Caco-2 (cell line): Measurements from ENCODE around the gene LRRC23. TPM values are rescaled to one million over a fixed set of nuclear protein-coding genes. Genes with fewer than 3 reads are reported as not detected.

Experiments used
- BruUV-seq: library from RNA; stranded (reverse); fragments of 400-500 nt; replicated peaks from 2 replicates; lab custom pipeline; 2021; lab: Mats Ljungman, UMichigan
- CTCF ChIA-PET: fragments of 300-600 bp; sonication (Branson Sonifier 250); formaldehyde crosslinking; loops from one replicate; lab custom pipeline; 2022; ENCODE audit warnings: antibody characterized with exemption; lab: Charles Lee
- POLR2A ChIA-PET: fragments of 300-600 bp; sonication (Branson Sonifier 250); formaldehyde crosslinking; loops from one replicate; lab custom pipeline; 2022; ENCODE audit warnings: antibody characterized with exemption; lab: Charles Lee
- DNase-seq, 2 experiments: peaks; one replicate each; pipeline versions ENCODE4 v3.0.0 to v3.0.0-alpha.2; 2020 to 2022
- H3K27me3 ChIP-seq: replicated peaks from 2 replicates; pipeline ENCODE4 v1.6.0; 2011; ENCODE audit warnings: low read length; ENCODE audit not compliant: control insufficient read depth, insufficient read depth
- H3K36me3 ChIP-seq: 2 replicates; pipeline ENCODE4 v1.5.1; 2011; ENCODE audit warnings: low read length; ENCODE audit not compliant: control insufficient read depth, insufficient read depth
- H3K4me1 ChIP-seq: fragments of 250-450 bp; sonication (Bioruptor Pico); 2 replicates; pipeline ENCODE4 v1.5.1; 2020; ENCODE audit warnings: mild to moderate bottlenecking
- H3K4me3 ChIP-seq: 2 replicates; pipeline ENCODE4 v1.5.1; 2011; ENCODE audit warnings: low read depth, mild to moderate bottlenecking, control low read depth, low read length
- H3K9me3 ChIP-seq: fragments of 250-450 bp; sonication (Bioruptor Pico); 2 replicates; pipeline ENCODE4 v1.5.1; 2020; ENCODE audit warnings: mild to moderate bottlenecking, moderate library complexity
- H3K27ac Mint-ChIP-seq: one replicate; pipeline ENCODE4 v1.8.0; 2022; ENCODE audit warnings: mixed read lengths; ENCODE audit not compliant: unreplicated experiment
- H3K27me3 Mint-ChIP-seq: one replicate; pipeline ENCODE4 v1.8.0; 2022; ENCODE audit warnings: mixed read lengths; ENCODE audit not compliant: insufficient read depth, unreplicated experiment
- H3K36me3 Mint-ChIP-seq: one replicate; pipeline ENCODE4 v1.8.0; 2022; ENCODE audit warnings: mild to moderate bottlenecking, mixed read lengths; ENCODE audit not compliant: insufficient read depth, unreplicated experiment
- H3K4me1 Mint-ChIP-seq: one replicate; pipeline ENCODE4 v1.8.0; 2022; ENCODE audit warnings: low read depth, mixed read lengths; ENCODE audit not compliant: unreplicated experiment
- H3K4me3 Mint-ChIP-seq: one replicate; pipeline ENCODE4 v1.8.0; 2022; ENCODE audit warnings: mild to moderate bottlenecking, moderate library complexity, mixed read lengths; ENCODE audit not compliant: unreplicated experiment
- H3K9me3 Mint-ChIP-seq: one replicate; pipeline ENCODE4 v1.8.0; 2022; ENCODE audit warnings: mixed read lengths; ENCODE audit not compliant: unreplicated experiment
- intact Hi-C: fragments of 100-400 bp; cut with micrococcal nuclease; formaldehyde crosslinking; loops from one replicate; pipeline ENCODE4 v1.10.0; 2022; ENCODE audit not compliant: unreplicated experiment
- total RNA-seq: library from RNA; stranded (reverse); gene quantifications from 2 replicates; pipeline ENCODE4 v1.2.3, GENCODE V29; 2022
- TF ChIP-seq, protein P1 (sequence below), 2 experiments: fragments of 200-600 bp in 1 of 2; IDR thresholded peaks; 1 replicate in 1 of 2; 2 replicates in 1 of 2; pipeline versions ENCODE4 v1.5.1 to v1.8.0; 2011 to 2022; ENCODE audit warnings: antibody characterized with exemption in 1 of 2, control low read depth in 1 of 2, inconsistent platforms in 1 of 2, low read depth in 1 of 2, low read length in 1 of 2, mild to moderate bottlenecking in 1 of 2, moderate library complexity in 1 of 2; ENCODE audit not compliant: insufficient read depth in 1 of 2, severe bottlenecking in 1 of 2, unreplicated experiment in 1 of 2

The LRRC23 gene
- total RNA-seq, 1 experiment from 2014 or later = 8.6 TPM

DNA sequence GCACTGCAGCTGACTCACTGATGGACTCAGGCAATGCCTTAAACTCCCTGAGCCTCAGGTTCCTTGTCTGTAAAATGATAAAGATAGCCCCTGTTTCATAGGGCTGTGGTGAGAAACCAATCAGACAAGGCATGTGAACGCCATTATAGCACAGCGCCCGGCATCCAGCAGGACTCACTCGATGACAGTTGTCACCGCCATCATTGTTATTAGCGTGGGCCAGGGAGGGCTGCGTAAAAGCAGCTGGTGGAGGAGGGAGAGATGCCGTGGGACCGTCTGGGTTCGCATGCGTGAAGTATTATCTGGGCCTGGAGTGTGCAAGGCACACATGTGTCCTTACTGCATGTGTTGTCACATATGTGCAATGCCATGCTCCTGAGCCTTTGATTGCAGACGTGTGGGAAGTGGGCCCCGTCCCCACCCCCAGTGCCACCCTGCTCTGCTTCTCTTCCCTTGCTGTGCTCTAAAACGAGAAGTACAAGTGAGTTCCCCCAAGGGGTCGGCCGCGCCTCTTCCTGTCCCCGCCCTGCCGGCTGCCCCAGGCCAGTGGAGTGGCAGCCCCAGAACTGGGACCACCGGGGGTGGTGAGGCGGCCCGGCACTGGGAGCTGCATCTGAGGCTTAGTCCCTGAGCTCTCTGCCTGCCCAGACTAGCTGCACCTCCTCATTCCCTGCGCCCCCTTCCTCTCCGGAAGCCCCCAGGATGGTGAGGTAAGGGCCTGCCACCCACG is 46.4 kb downstream of the LRRC23 start, which contains the start of gene PTPN6:
TSS of gene PTPN6 (plus strand) at position 546 of the 730 bp plus-strand sequence. CDS start at position 703, 157 bp downstream.
- Histone ChIP-seq H3K4me1 (no peaks in the 10 kb centered on the region), H3K36me3 (no peaks in the 10 kb centered on the region), H3K27me3 (no peaks in the 10 kb centered on the region), H3K9me3 (no peaks in the 10 kb centered on the region), H3K4me3 (no peak within 1 kb of the TSS)
- Mint-ChIP-seq H3K27ac (no peak within 1 kb of the TSS), H3K36me3 (peaks cover 14% of the 10 kb centered on the region), H3K4me3 (no peak within 1 kb of the TSS), H3K4me1 (peaks cover 17% of the 10 kb centered on the region), H3K9me3 (no peaks in the 10 kb centered on the region), H3K27me3 (no peaks in the 10 kb centered on the region)
- TF ChIP-seq, protein P1, sequence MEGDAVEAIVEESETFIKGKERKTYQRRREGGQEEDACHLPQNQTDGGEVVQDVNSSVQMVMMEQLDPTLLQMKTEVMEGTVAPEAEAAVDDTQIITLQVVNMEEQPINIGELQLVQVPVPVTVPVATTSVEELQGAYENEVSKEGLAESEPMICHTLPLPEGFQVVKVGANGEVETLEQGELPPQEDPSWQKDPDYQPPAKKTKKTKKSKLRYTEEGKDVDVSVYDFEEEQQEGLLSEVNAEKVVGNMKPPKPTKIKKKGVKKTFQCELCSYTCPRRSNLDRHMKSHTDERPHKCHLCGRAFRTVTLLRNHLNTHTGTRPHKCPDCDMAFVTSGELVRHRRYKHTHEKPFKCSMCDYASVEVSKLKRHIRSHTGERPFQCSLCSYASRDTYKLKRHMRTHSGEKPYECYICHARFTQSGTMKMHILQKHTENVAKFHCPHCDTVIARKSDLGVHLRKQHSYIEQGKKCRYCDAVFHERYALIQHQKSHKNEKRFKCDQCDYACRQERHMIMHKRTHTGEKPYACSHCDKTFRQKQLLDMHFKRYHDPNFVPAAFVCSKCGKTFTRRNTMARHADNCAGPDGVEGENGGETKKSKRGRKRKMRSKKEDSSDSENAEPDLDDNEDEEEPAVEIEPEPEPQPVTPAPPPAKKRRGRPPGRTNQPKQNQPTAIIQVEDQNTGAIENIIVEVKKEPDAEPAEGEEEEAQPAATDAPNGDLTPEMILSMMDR (IDR thresholded peaks at IDR 0.05; ENCODE audit: insufficient read depth in 1 of 2, low read depth in 1 of 2, low read length in 1 of 2, severe bottlenecking in 1 of 2, unreplicated experiment in 1 of 2) = no peak
- intact Hi-C loops = no loop called here
- ChIA-PET CTCF (no interaction called here), POLR2A (no interaction called here)
- no peak for DNase-seq
- BruUV-seq = no TSS peak

DNA sequence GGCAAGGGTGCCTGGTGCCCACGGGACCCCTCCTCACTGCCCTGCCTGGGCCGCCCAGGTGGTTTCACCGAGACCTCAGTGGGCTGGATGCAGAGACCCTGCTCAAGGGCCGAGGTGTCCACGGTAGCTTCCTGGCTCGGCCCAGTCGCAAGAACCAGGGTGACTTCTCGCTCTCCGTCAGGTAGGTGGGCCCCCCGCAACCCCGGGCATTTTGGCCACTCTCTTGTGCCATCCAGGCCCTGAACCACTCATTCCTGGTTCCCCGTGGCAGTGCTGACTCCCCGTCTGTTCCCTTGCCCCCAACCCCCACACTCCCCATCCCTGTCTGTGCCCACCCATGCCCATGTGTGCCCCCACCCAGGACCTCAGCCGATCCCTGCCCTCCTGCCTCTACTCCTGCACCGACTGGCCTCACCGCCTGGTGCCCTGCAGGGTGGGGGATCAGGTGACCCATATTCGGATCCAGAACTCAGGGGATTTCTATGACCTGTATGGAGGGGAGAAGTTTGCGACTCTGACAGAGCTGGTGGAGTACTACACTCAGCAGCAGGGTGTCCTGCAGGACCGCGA is 47.0 kb downstream of the LRRC23 start:
- Mint-ChIP-seq H3K27ac (no peak overlapping the region), H3K27me3 (no peaks in the 10 kb centered on the region), H3K4me3 (no peak overlapping the region), H3K4me1 (peaks cover 14% of the 10 kb centered on the region), H3K9me3 (no peaks in the 10 kb centered on the region), H3K36me3 (peaks cover 7% of the 10 kb centered on the region)
- DNase-seq = no peak
- Histone ChIP-seq H3K4me3 (no peak overlapping the region), H3K27me3 (no peaks in the 10 kb centered on the region), H3K9me3 (no peaks in the 10 kb centered on the region), H3K36me3 (no peaks in the 10 kb centered on the region), H3K4me1 (no peaks in the 10 kb centered on the region)
- intact Hi-C loops = no loop called here
- BruUV-seq = no TSS peak
- POLR2A ChIA-PET = no interaction called here
- CTCF ChIA-PET = interaction anchor here (1.0 to 1.1 kb wide), 2 partner anchors 12 to 122 kb away, joined by 3 to 11 read pairs; no protein-coding TSS in a partner anchor
- TF ChIP-seq, protein P1 (IDR thresholded peaks at IDR 0.05; ENCODE audit: insufficient read depth in 1 of 2, low read depth in 1 of 2, low read length in 1 of 2, severe bottlenecking in 1 of 2, unreplicated experiment in 1 of 2) = no peak

DNA sequence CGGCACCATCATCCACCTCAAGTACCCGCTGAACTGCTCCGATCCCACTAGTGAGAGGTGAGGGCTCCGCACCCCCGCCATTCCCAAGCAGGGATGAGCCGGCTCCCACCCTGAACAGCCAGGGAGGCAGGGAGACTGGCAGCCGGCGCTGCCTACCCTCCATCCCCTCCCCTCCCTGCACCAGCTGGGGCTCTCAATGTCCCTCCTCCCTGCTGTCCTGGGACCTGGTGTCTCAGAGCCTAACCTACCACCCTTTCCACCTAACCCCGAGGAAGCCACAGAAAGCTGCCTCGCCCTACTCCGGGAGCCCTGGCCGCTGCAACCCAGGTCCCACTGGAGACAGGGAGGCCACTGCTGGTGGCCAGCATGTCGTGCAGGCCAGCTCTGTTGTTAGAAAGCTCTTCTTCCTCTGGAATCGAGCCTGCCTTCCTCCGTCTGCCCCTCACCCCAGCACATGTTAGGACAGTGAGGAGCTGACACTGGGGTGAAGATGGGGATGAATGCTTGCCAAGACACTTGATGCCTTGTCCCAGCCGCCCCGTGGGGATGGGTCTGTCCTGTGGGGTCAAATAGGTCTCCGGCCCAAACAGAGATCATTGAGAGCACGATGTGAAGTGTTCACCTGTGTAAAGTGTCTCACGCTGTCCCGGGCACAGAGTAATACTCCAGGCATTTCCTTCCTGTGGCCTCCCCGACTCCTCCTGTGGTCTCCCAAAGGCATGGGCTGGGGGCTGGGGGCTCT is 47.7 kb downstream of the LRRC23 start:
- H3K9me3 ChIP-seq = no peaks in the 10 kb centered on the region
- intact Hi-C loops = no loop called here
- TF ChIP-seq, protein P1 (IDR thresholded peaks at IDR 0.05; ENCODE audit: insufficient read depth in 1 of 2, low read depth in 1 of 2, low read length in 1 of 2, severe bottlenecking in 1 of 2, unreplicated experiment in 1 of 2) = no peak
- H3K36me3 ChIP-seq = no peaks in the 10 kb centered on the region
- no peak overlapping the region for H3K4me3 ChIP-seq
- H3K27me3 ChIP-seq = no peaks in the 10 kb centered on the region
- POLR2A ChIA-PET = no interaction called here
- Mint-ChIP-seq H3K4me1 (peaks cover 7% of the 10 kb centered on the region), H3K36me3 (peaks cover 5% of the 10 kb centered on the region), H3K27me3 (no peaks in the 10 kb centered on the region), H3K9me3 (no peaks in the 10 kb centered on the region), H3K4me3 (no peak overlapping the region), H3K27ac (no peak overlapping the region)
- H3K4me1 ChIP-seq = no peaks in the 10 kb centered on the region
- no peak for DNase-seq
- BruUV-seq = no TSS peak
- CTCF ChIA-PET = interaction anchor here (1.0 to 1.1 kb wide), 2 partner anchors 12 to 122 kb away, joined by 3 to 11 read pairs; no protein-coding TSS in a partner anchor
